T47D (cell line): ENCODE data around the gene FNDC3B.

Experiments used
- DNase-seq, 2 experiments: peaks; one replicate each; pipeline versions ENCODE4 v3.0.0 to v3.0.0-alpha.2; 2011 to 2012; ENCODE audit warnings: low read depth in 1 of 2, low spot score in 1 of 2
- JUND ChIP-seq: IDR thresholded peaks from 2 replicates; pipeline ENCODE4 v1.6.1; 2012; ENCODE audit warnings: low read depth
- in situ Hi-C: cut with HindIII; loops from 2 replicates; pipeline ENCODE4 v1.10.0; 2016; ENCODE audit warnings: low sequenced_read_pairs, low pct_unique_long_range_greater_than_20kb

The FNDC3B gene

DNA sequence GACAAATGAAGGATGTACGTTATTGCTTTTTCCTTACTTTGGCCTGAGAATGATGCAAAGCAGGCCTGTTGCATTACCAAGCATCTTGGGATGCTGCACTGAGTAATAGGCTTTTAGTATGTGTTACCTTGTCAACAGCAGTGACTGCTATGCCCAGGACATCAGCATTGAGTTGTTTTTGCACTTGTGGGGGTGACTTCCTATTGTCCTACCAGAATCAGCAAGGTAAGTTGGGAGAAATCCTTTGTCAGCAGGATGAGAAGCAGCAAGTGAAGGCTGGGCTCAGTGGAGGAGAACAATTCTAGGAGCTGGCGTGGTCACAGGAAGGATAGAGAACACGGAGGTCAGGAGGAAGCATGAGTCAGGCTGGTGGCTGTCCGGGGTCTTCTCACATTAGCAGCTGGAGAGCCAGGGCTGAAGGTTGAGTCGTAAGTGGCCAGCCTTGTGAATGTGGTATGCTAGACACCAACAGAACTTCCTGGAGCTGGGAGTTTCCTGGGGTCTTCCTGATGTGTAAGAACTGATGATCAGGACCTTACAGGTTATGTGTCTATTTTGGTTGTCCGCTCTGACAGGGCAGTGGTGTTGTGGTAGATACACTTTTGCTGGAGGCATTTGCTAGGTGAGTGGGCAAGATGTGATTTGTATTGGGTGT, 142.7 kb downstream of the FNDC3B start:
- no peak for TF ChIP-seq JUND
- no peak for DNase-seq
- in situ Hi-C loops, result no loop called here

DNA sequence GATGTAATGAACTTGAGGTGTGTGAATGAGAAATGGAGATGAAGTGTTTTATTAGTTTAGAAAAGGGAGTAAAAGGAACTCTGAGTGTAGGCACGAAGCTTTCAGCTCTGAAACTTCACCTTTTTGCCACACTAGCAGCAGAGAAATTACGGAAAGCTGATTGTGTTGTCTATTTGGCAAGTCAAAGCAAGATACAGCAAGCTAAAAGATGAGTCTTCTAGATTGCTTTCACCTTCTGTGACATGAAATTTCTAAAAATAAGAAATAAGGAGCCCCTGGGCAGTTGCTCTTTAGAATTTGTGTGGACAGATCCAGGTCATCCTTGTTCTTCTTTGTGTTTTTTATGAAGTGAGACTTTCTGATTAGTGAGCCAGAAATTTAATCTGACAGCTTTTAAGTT, 143.4 kb downstream of the FNDC3B start:
- no peak for TF ChIP-seq JUND
- in situ Hi-C loops, result no loop called here
- no peak for DNase-seq

GRCh38 chr3:172184106-172184822, 144.9 kb downstream of the FNDC3B start:
- in situ Hi-C loops, result no loop called here
- TF ChIP-seq JUND, result no peak

GRCh38 chr3:172185907-172186306, 146.5 kb downstream of the FNDC3B start:
- in situ Hi-C loops, result no loop called here
- no peak for TF ChIP-seq JUND
- no peak for DNase-seq

More at GRCh38 chr3:172184106-172184822, 144.9 kb downstream of the FNDC3B start:
- no peak for DNase-seq

DNA sequence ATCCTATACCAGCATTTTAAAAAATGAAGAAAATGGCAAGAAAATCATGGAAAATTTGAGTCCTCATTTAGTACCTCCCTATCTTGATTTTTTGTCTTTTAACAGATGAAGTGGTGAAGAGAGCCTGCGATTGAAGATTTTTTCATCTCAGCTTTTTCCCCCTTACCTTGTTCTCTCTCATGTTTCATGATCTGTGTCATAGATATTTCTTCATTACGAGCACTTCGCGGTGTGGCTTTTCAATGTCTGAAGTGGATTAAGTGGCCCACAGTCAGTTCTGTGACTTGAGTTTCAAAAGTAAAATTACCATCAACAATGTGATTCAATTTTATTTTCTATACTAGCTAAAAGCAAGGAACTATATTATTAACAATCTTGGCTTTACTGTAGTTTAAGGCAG, 147.2 kb downstream of the FNDC3B start:
- TF ChIP-seq JUND, result no peak
- in situ Hi-C loops, result no loop called here
- no peak for DNase-seq

- no peak for DNase-seq
- TF ChIP-seq JUND, result no peak
- in situ Hi-C loops, result no loop called here
Measured at GRCh38 chr3:172187511-172187910, 148.1 kb downstream of the FNDC3B start.

- in situ Hi-C loops, result no loop called here
- no peak for DNase-seq
- TF ChIP-seq JUND, result no peak
Measured at GRCh38 chr3:172188511-172188910, 149.1 kb downstream of the FNDC3B start.

GRCh38 chr3:172189213-172189612, 149.8 kb downstream of the FNDC3B start:
- TF ChIP-seq JUND, result no peak

GRCh38 chr3:172189987-172190603, 150.7 kb downstream of the FNDC3B start:
- TF ChIP-seq JUND, result no peak
- in situ Hi-C loops, result no loop called here

More at GRCh38 chr3:172189213-172189612, 149.8 kb downstream of the FNDC3B start:
- DNase-seq, result no peak
- in situ Hi-C loops, result no loop called here

GRCh38 chr3:172190980-172191379, 151.6 kb downstream of the FNDC3B start:
- in situ Hi-C loops, result no loop called here
- no peak for DNase-seq
- TF ChIP-seq JUND, result no peak

More at GRCh38 chr3:172189987-172190603, 150.7 kb downstream of the FNDC3B start:
- DNase-seq, result no peak

DNA sequence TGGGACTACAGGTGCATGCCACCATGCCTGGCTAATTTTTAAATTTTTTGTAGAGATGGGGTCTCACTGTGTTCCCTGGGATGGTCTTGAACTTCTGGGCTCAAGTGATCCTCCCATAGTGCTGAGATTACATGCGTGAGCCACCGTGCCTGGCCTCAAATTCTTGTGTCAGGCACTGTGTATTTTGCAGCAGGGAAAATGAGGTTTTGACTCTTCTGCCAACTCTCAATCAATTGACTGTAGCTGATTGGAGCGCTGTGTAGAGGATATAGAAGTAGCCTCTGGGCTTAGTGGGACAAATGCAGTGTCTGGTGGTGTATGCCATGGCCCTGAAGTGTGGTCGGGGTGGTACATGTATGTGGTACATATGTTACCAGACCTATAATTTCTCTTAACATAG, 152.3 kb downstream of the FNDC3B start:
- in situ Hi-C loops, result no loop called here
- no peak for TF ChIP-seq JUND
- no peak for DNase-seq

DNA sequence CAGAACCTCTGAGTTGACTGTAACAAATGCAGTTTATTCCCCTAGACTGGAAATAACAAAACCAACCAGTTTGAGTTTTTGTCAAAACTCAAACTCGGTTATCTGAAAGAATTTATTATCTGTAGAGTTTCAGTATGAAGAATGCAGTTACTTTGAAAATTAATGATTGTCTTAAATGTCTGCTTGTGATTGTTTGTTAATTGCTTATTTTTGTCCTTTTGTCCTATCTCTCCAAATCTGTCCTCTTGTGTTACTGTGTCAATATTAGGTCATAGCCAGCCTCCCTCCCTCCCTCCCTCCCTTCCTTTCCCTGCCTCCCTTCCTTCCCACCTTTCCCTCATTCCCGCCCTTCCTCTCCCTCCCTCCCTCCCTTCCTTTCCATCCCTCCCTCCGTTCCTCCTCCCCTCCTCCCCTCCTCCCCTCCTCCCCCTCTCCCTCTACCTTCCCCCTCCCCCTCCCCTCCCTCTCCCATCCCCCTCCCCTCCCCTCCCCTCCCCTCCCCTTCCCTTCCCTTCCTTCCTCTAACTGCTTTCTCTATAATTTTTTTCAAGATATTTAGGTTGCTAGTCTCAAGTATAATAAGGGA, 153.5 kb downstream of the FNDC3B start:
- no peak for TF ChIP-seq JUND
- no peak for DNase-seq

GRCh38 chr3:172193436-172193835, 154.1 kb downstream of the FNDC3B start:
- no peak for TF ChIP-seq JUND
- no peak for DNase-seq
- in situ Hi-C loops, result no loop called here

More for the DNA sequence above, 153.5 kb downstream of the FNDC3B start:
- in situ Hi-C loops, result no loop called here
